HCT116 (cell line): Measurements from ENCODE around the gene KRT36. TPM values are rescaled to one million over a fixed set of nuclear protein-coding genes. Genes with fewer than 3 reads are reported as not detected.

Experiments
- ATAC-seq: fragments of 200-7000 bp; cut with Tn5 transposase; 2 replicates; pipeline ENCODE4 v1.9.1; 2020; ENCODE audit warnings: mild to moderate bottlenecking, moderate library complexity
- BruUV-seq: library from RNA; stranded (reverse); fragments of 400-500 nt; replicated peaks from 2 replicates; lab custom pipeline; 2021; lab: Mats Ljungman, UMichigan
- CTCF ChIA-PET: fragments of 300-600 bp; sonication (Branson Sonifier 250); formaldehyde crosslinking; loops from one replicate; lab custom pipeline; 2021; ENCODE audit warnings: antibody characterized with exemption; lab: Charles Lee
- POLR2A ChIA-PET: fragments of 300-600, 350-600 bp; sonication (Branson Sonifier 250); formaldehyde crosslinking; loops from one replicate; lab custom pipeline; 2021; ENCODE audit warnings: antibody characterized with exemption; lab: Charles Lee
- RAD21 ChIA-PET, 2 experiments: fragments of 300-600 bp; sonication (Branson Sonifier 250); formaldehyde crosslinking; loops; one replicate each; lab custom pipeline; 2023; ENCODE audit warnings: low total read pairs in 2 of 2; ENCODE audit not compliant: uncharacterized antibody in 2 of 2, unreplicated experiment in 2 of 2, low non-redundant PET in 1 of 2; lab: Charles Lee
- DNase-seq: peaks from one replicate; pipeline ENCODE4 v3.0.0-alpha.2; 2010; ENCODE audit warnings: low read depth, low spot score
- H2AFZ ChIP-seq: fragments of 200-600 bp; shearing (Covaris generic), sonication (generic); 2 replicates; pipeline ENCODE4 v1.6.1; 2017; ENCODE audit warnings: low read depth, mixed run types, mixed read lengths, antibody characterized with exemption, low read length; ENCODE audit not compliant: poor library complexity, severe bottlenecking
- H3K27ac ChIP-seq: 2 replicates; pipeline ENCODE4 v1.5.1; 2012; ENCODE audit warnings: low read depth, low read length
- H3K27me3 ChIP-seq: fragments of 200-600 bp; sonication (generic); 2 replicates; pipeline ENCODE4 v1.6.1; 2016; ENCODE audit warnings: mixed run types, low read length, mixed read lengths; ENCODE audit not compliant: insufficient read depth
- H3K36me3 ChIP-seq, 2 experiments: fragments of 200-500 bp in 1 of 2; fragments of 200-600 bp in 1 of 2; sonication (Bioruptor generic) in 1 of 2; sonication (generic) in 1 of 2; 2 replicates each; pipeline versions ENCODE4 v1.5.1 to v1.6.1; 2014 to 2016; ENCODE audit warnings: low read length in 2 of 2, inconsistent platforms in 1 of 2, mixed read lengths in 1 of 2, mixed run types in 1 of 2; ENCODE audit not compliant: insufficient read depth in 2 of 2, control insufficient read depth in 1 of 2
- H3K4me1 ChIP-seq, 2 experiments: fragments of 200-600 bp in 1 of 2; sonication (generic) in 1 of 2; 2 replicates each; pipeline versions ENCODE4 v1.5.1 to v1.6.1; 2012 to 2017; ENCODE audit warnings: low read length in 2 of 2, inconsistent platforms in 1 of 2, mild to moderate bottlenecking in 1 of 2, mixed read lengths in 1 of 2, mixed run types in 1 of 2, moderate library complexity in 1 of 2; ENCODE audit not compliant: insufficient read depth in 2 of 2, control insufficient read depth in 1 of 2
- H3K4me2 ChIP-seq: fragments of 200-600 bp; sonication (generic); 2 replicates; pipeline ENCODE4 v1.6.1; 2017; ENCODE audit warnings: mixed run types, low read length, mixed read lengths
- H3K4me3 ChIP-seq, 2 experiments: fragments of 200-600 bp in 1 of 2; sonication (generic) in 1 of 2; replicated peaks in 1 of 2; 2 replicates each; pipeline ENCODE4 v1.5.1; 2011 to 2016; ENCODE audit warnings: low read length in 2 of 2, control low read depth in 1 of 2, low read depth in 1 of 2, mild to moderate bottlenecking in 1 of 2, mixed read lengths in 1 of 2, mixed run types in 1 of 2
- H3K79me2 ChIP-seq: fragments of 200-600 bp; sonication (generic); 2 replicates; pipeline ENCODE4 v1.6.1; 2017; ENCODE audit warnings: mild to moderate bottlenecking, mixed run types, low read length, moderate library complexity, mixed read lengths; ENCODE audit not compliant: insufficient read depth
- H3K9ac ChIP-seq: fragments of 200-600 bp; sonication (generic); 2 replicates; pipeline ENCODE4 v1.6.1; 2016; ENCODE audit warnings: low read length, mixed read lengths
- H3K9me2 ChIP-seq: fragments of 200-600 bp; sonication (generic), shearing (Covaris generic); 2 replicates; pipeline ENCODE4 v1.6.1; 2017; ENCODE audit warnings: mixed run types, mild to moderate bottlenecking, moderate library complexity; ENCODE audit not compliant: insufficient read depth
- H3K9me3 ChIP-seq, 2 experiments: fragments of 200-500 bp in 1 of 2; fragments of 200-600 bp in 1 of 2; sonication (Bioruptor generic) in 1 of 2; sonication (generic) in 1 of 2; 2 replicates each; pipeline ENCODE4 v1.6.1; 2014 to 2017; ENCODE audit warnings: low read length in 2 of 2, mixed read lengths in 2 of 2, inconsistent platforms in 1 of 2, low read depth in 1 of 2, mild to moderate bottlenecking in 1 of 2, mixed run types in 1 of 2, moderate library complexity in 1 of 2; ENCODE audit not compliant: control insufficient read depth in 1 of 2, insufficient read depth in 1 of 2
- H4K20me1 ChIP-seq: fragments of 200-600 bp; sonication (generic), shearing (Covaris generic); 2 replicates; pipeline ENCODE4 v1.6.1; 2017; ENCODE audit warnings: mixed run types, mild to moderate bottlenecking, moderate library complexity; ENCODE audit not compliant: insufficient read depth
- EZH2 ChIP-seq: fragments of 200-600 bp; sonication (generic); IDR thresholded peaks from 2 replicates; pipeline ENCODE4 v1.6.1; 2017; ENCODE audit warnings: antibody characterized with exemption, mixed run types
- FOSL1 ChIP-seq: IDR thresholded peaks from 2 replicates; pipeline ENCODE4 v1.6.1; 2012; ENCODE audit warnings: low read depth
- POLR2A ChIP-seq: IDR thresholded peaks from 2 replicates; pipeline ENCODE4 v1.7.0; 2011; ENCODE audit warnings: borderline replicate concordance; ENCODE audit not compliant: insufficient read depth, insufficient read length; ENCODE audit errors: extremely low read depth
- POLR2AphosphoS5 ChIP-seq: IDR thresholded peaks from 2 replicates; pipeline ENCODE4 v1.6.1; 2011; ENCODE audit warnings: mild to moderate bottlenecking, low read depth, low read length, moderate library complexity
- REST ChIP-seq: IDR thresholded peaks from 2 replicates; pipeline ENCODE4 v1.6.1; 2012; ENCODE audit warnings: low read depth
- SIN3A ChIP-seq: IDR thresholded peaks from 2 replicates; pipeline ENCODE4 v1.6.1; 2012; ENCODE audit warnings: low read depth
- SP1 ChIP-seq: IDR thresholded peaks from 2 replicates; pipeline ENCODE4 v1.6.1; 2012; ENCODE audit warnings: low read depth
- ZFX ChIP-seq: fragments of 450-650 bp; IDR thresholded peaks from 2 replicates; pipeline ENCODE4 v1.6.1; 2017
- intact Hi-C: fragments of 100-400 bp; cut with micrococcal nuclease; formaldehyde crosslinking; loops from 2 replicates; pipeline ENCODE4 v1.10.0; 2022
- total RNA-seq: library from RNA; stranded (reverse); gene quantifications from one replicate; pipeline ENCODE4 v1.2.1, GENCODE V29; 2021; ENCODE audit not compliant: unreplicated experiment

KRT36 gene
- total RNA-seq, 1 experiment from 2014 or later = not detected

DNA sequence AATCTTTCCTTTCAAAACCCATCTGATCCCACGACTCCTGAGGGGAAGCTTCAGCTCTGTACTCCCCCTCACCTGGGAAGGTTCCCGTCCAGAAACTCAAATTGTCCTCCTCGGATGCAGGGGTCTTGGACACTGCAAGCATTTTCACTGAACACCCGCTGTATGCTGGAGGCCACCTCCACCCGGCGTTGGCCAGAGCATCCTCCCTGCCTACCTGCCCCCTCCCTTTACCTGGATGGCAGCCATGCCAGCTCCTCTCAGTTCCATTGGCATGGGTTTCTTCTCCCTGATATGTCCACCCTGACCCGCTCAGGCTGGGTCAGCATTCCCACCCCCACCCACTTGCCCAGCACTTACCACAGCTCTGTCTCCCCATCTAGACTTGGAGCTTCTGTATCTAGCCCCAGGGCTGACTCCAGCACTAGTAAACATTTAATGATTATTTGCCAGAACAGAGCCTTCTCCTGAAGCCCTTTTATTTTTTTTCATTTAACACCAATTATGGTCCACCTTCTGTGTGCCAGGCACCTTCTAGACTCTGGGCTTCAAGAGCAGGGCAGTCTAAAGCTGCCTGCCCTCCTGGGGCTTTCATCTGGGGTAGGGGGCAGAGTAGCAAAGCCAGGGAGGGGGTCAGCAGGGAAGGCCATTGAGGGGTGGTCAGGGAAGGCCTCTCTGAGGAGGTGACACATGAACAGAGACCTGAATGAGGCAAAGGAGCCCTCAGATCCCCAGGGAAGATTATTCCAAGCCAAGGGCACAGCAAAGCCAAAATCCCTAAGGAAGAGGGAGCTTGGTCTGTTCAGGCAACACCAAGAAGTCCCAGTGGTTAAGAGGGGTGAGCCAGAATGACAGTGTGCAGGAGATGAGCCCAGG is 47.3 kb upstream of the KRT36 start (continued):
- TF ChIP-seq POLR2A = no peak
- no peak for TF ChIP-seq ZFX
- no peak for TF ChIP-seq REST
- no peak for TF ChIP-seq FOSL1
- TF ChIP-seq SIN3A = no peak
- no peak for TF ChIP-seq POLR2AphosphoS5

DNA sequence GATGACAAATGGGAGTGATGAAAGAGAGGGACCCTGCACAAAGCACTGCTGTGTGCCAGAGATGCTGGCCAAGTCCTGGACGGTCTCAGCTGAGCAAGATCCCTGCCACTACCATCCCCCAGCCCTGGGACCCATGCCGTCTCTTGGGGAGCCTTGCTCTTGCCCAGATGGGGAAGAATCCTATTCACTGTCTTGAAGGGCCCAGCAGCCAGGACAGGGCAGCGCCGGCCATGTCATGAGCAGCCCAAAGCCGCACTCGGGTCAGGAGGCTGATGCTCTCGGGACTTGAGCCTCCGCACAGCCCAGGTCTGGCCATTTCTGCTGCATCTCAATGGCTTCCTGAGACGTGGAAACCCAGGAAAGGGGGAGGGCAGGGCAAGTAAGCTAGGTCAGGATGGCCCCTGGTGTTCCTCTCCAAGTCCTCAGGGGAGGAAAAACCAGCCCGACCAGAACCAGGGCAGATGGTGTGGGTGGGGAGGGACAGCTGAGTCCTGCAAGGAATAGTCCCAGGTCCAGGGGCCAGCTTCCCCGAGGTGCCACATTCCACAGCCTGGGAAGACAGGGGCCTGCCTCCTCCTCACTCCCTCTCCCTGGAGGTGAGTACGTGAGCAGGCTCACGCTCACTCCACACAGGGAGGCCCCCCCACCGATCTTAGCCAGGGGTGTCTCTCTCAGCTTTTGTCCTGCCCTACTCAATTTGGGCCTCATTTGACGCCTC is 46.2 kb upstream of the KRT36 start:
- Histone ChIP-seq H4K20me1 (no peaks in the 10 kb centered on the region), H3K79me2 (no peaks in the 10 kb centered on the region), H3K27ac (peak overlapping the region; percentile 13; the same call in 1 of the 2 replicates), H2AFZ (no peak overlapping the region), H3K9ac (peak overlapping the region; percentile 0; the same call in 1 of the 2 replicates), H3K4me1 (peaks cover 26 to 76% of the 10 kb centered on the region in 2 experiments), H3K36me3 (no peaks in the 10 kb centered on the region), H3K4me3 (no peak overlapping the region), H3K9me3 (no peaks in the 10 kb centered on the region), H3K4me2 (peak overlapping the region; percentile 56), H3K9me2 (no peaks in the 10 kb centered on the region), H3K27me3 (no peaks in the 10 kb centered on the region)
- DNase-seq (no peak), ATAC-seq (peak; percentile 41)
- BruUV-seq = no TSS peak
- POLR2A ChIA-PET = interaction anchor here (0.8 to 2.3 kb wide), 3 partner anchors 8 to 14 kb away, joined by 4 to 7 read pairs (median 5); partner anchors contain the start of gene KRT19
- RAD21 ChIA-PET = interaction anchor here in 1 of 2 experiments (1.0 kb wide), 1 partner anchor 13 kb away, joined by 3 read pairs; no protein-coding TSS in a partner anchor
- CTCF ChIA-PET = interaction anchor here (1.2 to 4.9 kb wide), 2 partner anchors 13 to 127 kb away, joined by 5 to 39 read pairs; no protein-coding TSS in a partner anchor
- intact Hi-C loops = no loop called here
- no peak for TF ChIP-seq EZH2
- TF ChIP-seq SP1 = peak; percentile 62
